Brain microvascular endothelial cell (primary cell): ENCODE results near the gene OR2A25.

Source experiments
- DNase-seq: peaks from one replicate; pipeline ENCODE4 v3.0.0-alpha.2; 2020
- H3K27ac ChIP-seq: fragments of 250-450 bp; sonication (Bioruptor Pico); 2 replicates; pipeline ENCODE4 v1.5.1; 2020; ENCODE audit warnings: mild to moderate bottlenecking, moderate library complexity
- H3K27me3 ChIP-seq: fragments of 250-450 bp; sonication (Bioruptor Pico); replicated peaks from 2 replicates; pipeline ENCODE4 v1.5.1; 2020; ENCODE audit warnings: mild to moderate bottlenecking
- H3K36me3 ChIP-seq: fragments of 250-450 bp; sonication (Bioruptor Pico); replicated peaks from 2 replicates; pipeline ENCODE4 v1.5.1; 2020; ENCODE audit warnings: mild to moderate bottlenecking
- H3K4me3 ChIP-seq: 2 replicates; pipeline ENCODE4 v1.5.1; 2011; ENCODE audit warnings: low read depth, mild to moderate bottlenecking, control low read depth, low read length, moderate library complexity
- CTCF ChIP-seq: IDR thresholded peaks from 2 replicates; pipeline ENCODE4 v1.5.1; 2011; ENCODE audit warnings: low read depth, mild to moderate bottlenecking, moderate library complexity, low read length, control low read depth, inconsistent platforms; ENCODE audit errors: missing control alignments
- in situ Hi-C: cut with HindIII; loops from 2 replicates; pipeline ENCODE4 v1.10.0; 2017; ENCODE audit warnings: low sequenced_read_pairs, low pct_ligation_motif_present

Gene OR2A25

GRCh38 chr7:144069953-144070352, 342 bp downstream of the OR2A25 start:
- DNase-seq = no peak
- H3K4me3 ChIP-seq = no peak overlapping the region
- in situ Hi-C loops = no loop called here
- H3K36me3 ChIP-seq = no peaks in the 10 kb centered on the region
- no peak overlapping the region for H3K27ac ChIP-seq
- no peaks in the 10 kb centered on the region for H3K27me3 ChIP-seq
- no peak for TF ChIP-seq CTCF

- no peak for TF ChIP-seq CTCF
- in situ Hi-C loops = no loop called here
- Histone ChIP-seq H3K4me3 (no peak overlapping the region), H3K27ac (no peak overlapping the region), H3K27me3 (no peaks in the 10 kb centered on the region), H3K36me3 (no peaks in the 10 kb centered on the region)
- no peak for DNase-seq
Measured at GRCh38 chr7:144074374-144074773, 4.8 kb downstream of the OR2A25 start.

- no peak for DNase-seq
- Histone ChIP-seq H3K4me3 (no peak within 1 kb of the TSS), H3K36me3 (no peaks in the 10 kb centered on the region), H3K27me3 (no peaks in the 10 kb centered on the region), H3K27ac (no peak within 1 kb of the TSS)
- in situ Hi-C loops = no loop called here
- no peak for TF ChIP-seq CTCF
Measured at GRCh38 chr7:144085978-144086377, 16.4 kb downstream of the OR2A25 start, which contains the start of gene OR2A12. TSS of gene OR2A12 (plus strand) at chr7:144086278. CDS start at chr7:144095108, 8,830 bp downstream.

GRCh38 chr7:144086730-144087129, 17.1 kb downstream of the OR2A25 start:
- Histone ChIP-seq H3K27me3 (no peaks in the 10 kb centered on the region), H3K36me3 (no peaks in the 10 kb centered on the region), H3K4me3 (no peak overlapping the region), H3K27ac (no peak overlapping the region)
- TF ChIP-seq CTCF = no peak
- DNase-seq = no peak
- in situ Hi-C loops = no loop called here

- in situ Hi-C loops = no loop called here
- TF ChIP-seq CTCF = no peak
- Histone ChIP-seq H3K27me3 (no peaks in the 10 kb centered on the region), H3K4me3 (no peak overlapping the region), H3K36me3 (no peaks in the 10 kb centered on the region), H3K27ac (no peak overlapping the region)
- no peak for DNase-seq
Measured at GRCh38 chr7:144087230-144087629, 17.6 kb downstream of the OR2A25 start.

GRCh38 chr7:144090667-144091066, 21.1 kb downstream of the OR2A25 start:
- Histone ChIP-seq H3K36me3 (no peaks in the 10 kb centered on the region), H3K27ac (no peak overlapping the region), H3K27me3 (no peaks in the 10 kb centered on the region), H3K4me3 (no peak overlapping the region)
- TF ChIP-seq CTCF = no peak
- DNase-seq = no peak
- in situ Hi-C loops = no loop called here
